Muscle of leg (tissue), 11 donors: ENCODE measurements around the gene RABL6. TPM values are rescaled to one million over a fixed set of nuclear protein-coding genes. Genes with fewer than 3 reads are reported as not detected.
"Not testable (repeated sequence)": the region's sequence is repeated elsewhere in the genome, so short reads cannot be mapped to it uniquely, and the experiment has no call there.

Experiments
- DNase-seq: peaks from one replicate; pipeline ENCODE4 v3.0.0; 2013
- H3K27ac ChIP-seq: one replicate; pipeline ENCODE4 v1.5.1; 2013; ENCODE audit warnings: mild to moderate bottlenecking, low read length, control low read depth
- H3K27me3 ChIP-seq: one replicate; pipeline ENCODE4 v1.6.1; 2013; ENCODE audit warnings: low read length; ENCODE audit not compliant: control insufficient read depth, insufficient read depth
- H3K36me3 ChIP-seq: one replicate; pipeline ENCODE4 v1.6.1; 2013; ENCODE audit warnings: low read length; ENCODE audit not compliant: control insufficient read depth, insufficient read depth
- H3K4me1 ChIP-seq: one replicate; pipeline ENCODE4 v1.6.1; 2013; ENCODE audit warnings: low read length; ENCODE audit not compliant: control insufficient read depth, insufficient read depth
- H3K4me3 ChIP-seq: one replicate; pipeline ENCODE4 v1.5.1; 2013; ENCODE audit warnings: low read length, control low read depth
- H3K9me3 ChIP-seq: replicated peaks from 2 replicates; pipeline ENCODE4 v1.6.1; 2013; ENCODE audit warnings: low read depth, low read length; ENCODE audit not compliant: control insufficient read depth
- WGBS: methylation state at CpG from one replicate; pipeline ENCODE4 v1.1.5; 2013; ENCODE audit warnings: missing lambda C conversion rate; ENCODE audit not compliant: insufficient coverage; 5-methylcytosine and 5-hydroxymethylcytosine counted together
- polyA plus RNA-seq, 8 donors: library from polyadenylated mRNA; unstranded; fragments of 120-200 nt; gene quantifications; one replicate each; pipeline versions ENCODE4 v1.2.1 to v1.2.3, GENCODE V29; 2013; ENCODE audit warnings: inconsistent platforms in 1 of 8, low replicate concordance in 1 of 8; ENCODE audit not compliant: insufficient read length in 8 of 8, insufficient read depth in 1 of 8
- total RNA-seq: library from RNA; stranded (reverse); fragments of 120-200 nt; gene quantifications from one replicate; pipeline ENCODE4 v1.2.4, GENCODE V29; 2013

Gene RABL6
- total and polyA plus RNA-seq, 9 donors = 37.6 to 66.0 (median 60.8) TPM

DNA sequence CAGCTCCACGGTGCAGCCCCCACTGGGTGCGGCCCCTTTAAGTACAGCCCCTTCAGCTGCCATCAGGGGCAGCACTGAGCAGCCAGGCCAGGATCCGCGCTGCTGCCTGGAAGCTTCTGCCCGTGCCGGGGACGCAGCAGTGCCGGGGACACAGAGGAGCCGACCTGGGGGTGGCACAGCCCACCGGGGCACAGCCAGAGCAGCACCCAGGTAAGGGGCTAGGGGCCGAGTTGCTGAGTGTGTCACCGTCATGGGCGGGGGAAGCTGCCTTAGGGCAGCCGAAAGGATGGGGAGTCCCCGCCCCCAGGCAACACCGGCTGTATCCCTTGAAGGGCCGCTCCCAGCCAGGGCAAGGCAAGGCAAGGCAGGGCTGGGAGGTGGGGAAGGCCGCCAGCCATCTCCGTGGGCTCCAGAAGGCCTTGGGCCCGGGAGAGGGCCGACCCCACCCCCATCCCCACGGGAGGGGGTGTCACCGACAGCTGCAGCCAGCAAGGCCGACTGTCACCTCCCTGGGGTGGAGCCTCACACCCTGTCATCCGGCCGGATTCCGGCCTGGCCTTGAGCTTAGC, 34.7 kb downstream of the RABL6 start, which contains the start of gene AJM1:
AJM1 (plus strand) TSS at position 99 of the 569 bp plus-strand sequence. CDS start 1,937 bp downstream, outside the sequence.
- H3K27ac ChIP-seq = peak within 1 kb of the TSS; percentile 62
- H3K4me3 ChIP-seq = peak within 1 kb of the TSS; percentile 50
- WGBS = 2% methylated on average over 16 of the region's 27 CpGs
- H3K27me3 ChIP-seq = peaks cover 41% of the 10 kb centered on the region
- DNase-seq = peak; percentile 85
- H3K4me1 ChIP-seq = peaks cover 67% of the 10 kb centered on the region
- peaks cover 21% of the 10 kb centered on the region for H3K36me3 ChIP-seq
- not testable (repeated sequence) for H3K9me3 ChIP-seq

DNA sequence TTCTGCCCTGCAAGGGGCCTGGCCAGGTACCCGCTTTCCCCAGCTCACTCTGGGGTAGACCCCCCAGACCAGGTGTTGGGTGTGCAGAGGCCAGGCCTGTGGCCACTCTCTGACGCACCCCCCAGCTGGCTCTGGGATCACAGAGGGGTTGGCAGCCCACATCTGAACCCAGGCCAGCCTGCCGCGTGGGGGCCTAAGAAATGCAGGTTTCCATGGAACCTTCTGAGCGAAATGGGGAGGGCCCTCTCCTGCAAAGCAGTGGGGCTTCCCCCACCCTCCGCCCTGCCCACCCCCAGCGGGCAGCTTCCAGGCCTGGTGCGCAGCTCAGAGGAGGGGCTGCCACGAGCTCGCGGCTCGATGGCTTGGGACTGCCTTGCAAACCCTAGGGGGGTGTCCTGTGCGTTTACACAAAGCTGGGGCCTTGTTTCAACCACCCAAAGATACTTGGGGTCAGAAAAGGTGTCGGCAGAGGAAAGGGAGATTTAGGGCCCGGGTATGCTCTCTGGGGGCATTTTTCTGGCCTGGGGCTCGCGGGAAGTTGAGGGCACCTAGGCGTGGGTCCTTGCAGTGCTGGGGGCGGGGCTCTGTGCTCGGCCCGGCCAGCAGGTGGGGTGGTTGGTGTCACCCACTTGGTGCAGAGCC, 35.5 kb downstream of the RABL6 start:
- peaks cover 15% of the 10 kb centered on the region for H3K36me3 ChIP-seq
- not testable (repeated sequence) for H3K4me3 ChIP-seq, DNase-seq, H3K27ac ChIP-seq, H3K9me3 ChIP-seq
- H3K27me3 ChIP-seq = peaks cover 44% of the 10 kb centered on the region
- WGBS = 14% methylated on average over 15 of the region's 21 CpGs
- H3K4me1 ChIP-seq = peaks cover 72% of the 10 kb centered on the region

DNA sequence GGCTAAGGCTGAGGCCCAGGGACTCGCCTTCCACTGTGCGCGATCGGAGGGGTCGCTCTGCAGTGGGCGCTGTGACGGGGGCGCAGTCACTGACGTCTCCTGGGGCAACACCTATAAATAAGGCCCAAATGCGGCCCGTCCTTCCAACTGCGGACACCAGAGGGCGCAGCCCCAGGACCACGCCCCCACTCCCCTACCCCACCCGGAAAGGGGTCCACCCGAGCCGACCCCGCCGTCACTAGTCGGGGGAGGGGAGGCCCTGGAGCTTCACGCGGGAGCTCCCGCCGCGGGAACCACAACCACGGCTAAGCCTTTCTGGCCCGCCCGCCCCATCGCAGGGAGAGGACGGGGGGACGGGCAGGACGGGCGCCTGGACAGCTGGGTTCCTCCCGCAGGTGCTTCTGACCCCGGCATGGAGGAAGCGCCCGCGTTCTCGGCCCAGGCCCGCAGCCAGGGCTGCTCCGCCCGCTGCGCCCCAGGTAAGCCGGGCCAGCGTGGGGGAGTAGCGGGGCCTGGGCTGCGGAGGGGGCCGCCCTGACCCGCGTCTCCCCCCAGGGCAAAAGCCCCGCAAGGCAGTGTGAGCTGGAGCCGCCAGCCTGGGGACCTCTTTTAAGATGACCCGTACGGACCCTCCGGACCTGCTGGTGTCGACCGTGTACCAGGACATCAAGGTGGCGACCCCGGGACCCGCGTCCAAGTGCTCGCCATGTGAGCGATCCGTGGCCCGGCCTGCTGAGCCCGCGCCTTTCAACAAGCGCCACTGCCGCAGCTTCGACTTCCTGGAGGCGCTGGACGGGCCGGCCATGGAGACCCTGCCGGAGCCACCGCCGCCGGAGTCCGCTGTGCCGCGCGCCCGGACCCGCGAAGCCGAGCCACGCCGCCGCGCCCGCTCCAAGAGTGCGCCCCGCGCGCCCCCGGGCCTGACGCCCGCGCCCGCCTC, 36.3 kb downstream of the RABL6 start:
- DNase-seq, H3K4me3 ChIP-seq: not testable (repeated sequence)
- H3K4me1 ChIP-seq = peaks cover 73% of the 10 kb centered on the region

DNA sequence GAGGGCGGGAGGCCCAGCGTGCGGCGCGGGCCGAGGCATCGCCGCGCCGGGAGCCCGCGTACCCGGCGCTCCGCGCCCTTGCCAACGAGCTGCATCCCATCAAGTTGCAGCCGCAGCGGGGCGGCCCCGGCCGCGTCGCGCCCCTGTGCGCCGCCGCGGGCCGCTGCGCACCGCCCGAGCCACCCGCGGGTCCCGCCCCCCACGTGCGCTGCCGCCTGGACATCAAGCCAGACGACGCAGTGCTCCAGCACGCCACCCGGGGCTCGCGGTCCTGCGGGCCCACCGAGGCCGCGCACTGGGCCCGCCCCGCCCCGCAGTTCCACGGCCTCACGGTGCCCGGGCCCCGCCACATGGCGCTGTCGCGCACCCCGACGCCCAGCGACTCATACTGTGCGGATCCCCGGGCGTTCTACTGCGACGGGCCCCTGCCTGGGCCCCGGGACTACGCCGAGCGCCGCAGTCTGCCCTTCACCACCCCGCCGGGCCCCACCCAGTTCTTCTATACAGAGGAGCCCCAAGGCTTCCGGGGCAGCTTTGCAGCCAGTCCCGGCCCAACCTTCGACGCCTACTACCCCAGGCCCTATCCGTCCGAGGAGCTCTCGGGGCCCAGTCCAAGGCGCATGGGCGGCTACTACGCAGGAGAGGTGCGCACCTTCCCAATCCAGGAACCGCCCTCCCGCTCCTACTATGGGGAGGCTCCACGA, 37.2 kb downstream of the RABL6 start:
- DNase-seq = no peak
- Histone ChIP-seq H3K27me3 (peaks cover 44% of the 10 kb centered on the region), H3K4me3 (no peak overlapping the region), H3K36me3 (no peaks in the 10 kb centered on the region), H3K27ac (no peak overlapping the region), H3K4me1 (peaks cover 70% of the 10 kb centered on the region), H3K9me3 (no peaks in the 10 kb centered on the region)
- 5% methylated on average over 88 of the region's 88 CpGs for WGBS

More for the DNA sequence above, 36.3 kb downstream of the RABL6 start:
- WGBS = 3% methylated on average over 96 of the region's 99 CpGs
- H3K27me3 ChIP-seq = peaks cover 44% of the 10 kb centered on the region
- H3K9me3 ChIP-seq, H3K27ac ChIP-seq, H3K36me3 ChIP-seq: not testable (repeated sequence)

DNA sequence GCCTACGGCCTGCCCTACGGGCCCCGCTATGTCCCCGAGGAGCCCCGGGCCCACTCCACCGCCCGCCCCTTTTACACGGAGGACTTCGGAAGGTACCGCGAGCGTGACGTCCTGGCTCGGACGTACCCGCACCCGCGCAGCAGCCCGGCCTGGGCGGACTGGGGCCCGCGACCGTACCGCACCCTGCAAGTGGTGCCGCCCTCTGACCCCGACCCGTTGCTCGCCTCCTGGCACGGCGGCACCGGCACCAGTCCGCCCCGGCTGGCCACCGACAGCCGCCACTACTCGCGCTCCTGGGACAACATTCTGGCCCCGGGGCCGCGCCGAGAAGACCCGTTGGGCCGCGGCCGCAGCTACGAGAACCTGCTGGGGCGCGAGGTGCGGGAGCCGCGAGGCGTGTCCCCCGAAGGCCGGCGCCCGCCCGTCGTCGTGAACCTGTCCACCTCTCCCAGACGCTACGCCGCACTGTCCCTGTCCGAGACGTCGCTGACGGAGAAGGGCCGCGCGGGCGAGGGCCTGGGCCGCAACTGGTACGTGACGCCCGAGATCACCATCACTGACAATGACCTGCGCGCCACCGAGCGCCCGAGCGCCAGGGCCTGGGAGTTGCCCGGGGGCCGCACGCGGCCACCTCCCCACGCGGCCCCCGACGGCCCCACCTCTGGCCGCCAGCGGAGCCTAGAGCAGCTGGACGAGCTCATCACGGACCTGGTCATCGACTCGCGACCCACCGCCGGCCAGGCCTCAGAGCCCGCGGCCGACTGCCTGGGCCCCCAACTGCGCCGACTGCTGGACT, 37.9 kb downstream of the RABL6 start:
- DNase-seq = no peak
- H3K4me1 ChIP-seq = peaks cover 69% of the 10 kb centered on the region
- H3K27me3 ChIP-seq = peaks cover 44% of the 10 kb centered on the region
- H3K9me3 ChIP-seq = no peaks in the 10 kb centered on the region
- H3K36me3 ChIP-seq = peaks cover 6% of the 10 kb centered on the region
- H3K27ac ChIP-seq = no peak overlapping the region
- H3K4me3 ChIP-seq = no peak overlapping the region
- WGBS = 13% methylated on average over 101 of the region's 102 CpGs

DNA sequence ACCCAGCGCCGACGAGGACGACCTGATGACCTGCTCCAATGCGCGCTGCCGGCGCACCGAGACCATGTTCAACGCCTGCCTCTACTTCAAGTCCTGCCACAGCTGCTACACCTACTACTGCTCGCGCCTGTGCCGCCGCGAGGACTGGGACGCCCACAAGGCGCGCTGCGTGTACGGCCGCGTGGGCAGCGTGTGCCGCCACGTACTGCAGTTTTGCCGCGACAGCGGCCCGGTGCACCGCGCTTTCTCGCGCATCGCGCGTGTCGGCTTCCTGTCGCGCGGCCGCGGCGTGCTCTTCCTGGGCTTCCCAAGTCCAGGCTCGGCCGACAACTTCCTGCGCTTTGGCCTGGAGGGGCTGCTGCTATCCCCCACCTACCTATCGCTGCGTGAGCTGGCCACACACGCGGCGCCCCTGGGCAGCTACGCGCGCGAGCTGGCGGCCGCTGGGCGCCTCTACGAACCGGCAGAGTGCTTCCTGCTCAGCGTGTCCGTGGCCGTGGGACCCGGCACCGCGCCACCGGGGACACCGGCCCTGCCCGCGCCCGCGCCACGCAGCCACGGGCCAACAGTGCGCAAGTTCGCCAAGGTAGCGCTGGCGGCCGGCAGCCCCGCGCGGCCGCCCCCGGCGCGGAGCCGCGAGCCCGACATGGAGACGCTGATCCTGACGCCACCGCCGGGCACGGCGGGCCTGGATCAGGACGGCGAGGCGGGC, 38.8 kb downstream of the RABL6 start:
- no peak for DNase-seq
- Histone ChIP-seq H3K4me1 (peaks cover 69% of the 10 kb centered on the region), H3K4me3 (no peak overlapping the region), H3K27me3 (peaks cover 44% of the 10 kb centered on the region), H3K36me3 (peaks cover 14% of the 10 kb centered on the region), H3K9me3 (no peaks in the 10 kb centered on the region), H3K27ac (no peak overlapping the region)
- WGBS = 3% methylated on average over 98 of the region's 98 CpGs

DNA sequence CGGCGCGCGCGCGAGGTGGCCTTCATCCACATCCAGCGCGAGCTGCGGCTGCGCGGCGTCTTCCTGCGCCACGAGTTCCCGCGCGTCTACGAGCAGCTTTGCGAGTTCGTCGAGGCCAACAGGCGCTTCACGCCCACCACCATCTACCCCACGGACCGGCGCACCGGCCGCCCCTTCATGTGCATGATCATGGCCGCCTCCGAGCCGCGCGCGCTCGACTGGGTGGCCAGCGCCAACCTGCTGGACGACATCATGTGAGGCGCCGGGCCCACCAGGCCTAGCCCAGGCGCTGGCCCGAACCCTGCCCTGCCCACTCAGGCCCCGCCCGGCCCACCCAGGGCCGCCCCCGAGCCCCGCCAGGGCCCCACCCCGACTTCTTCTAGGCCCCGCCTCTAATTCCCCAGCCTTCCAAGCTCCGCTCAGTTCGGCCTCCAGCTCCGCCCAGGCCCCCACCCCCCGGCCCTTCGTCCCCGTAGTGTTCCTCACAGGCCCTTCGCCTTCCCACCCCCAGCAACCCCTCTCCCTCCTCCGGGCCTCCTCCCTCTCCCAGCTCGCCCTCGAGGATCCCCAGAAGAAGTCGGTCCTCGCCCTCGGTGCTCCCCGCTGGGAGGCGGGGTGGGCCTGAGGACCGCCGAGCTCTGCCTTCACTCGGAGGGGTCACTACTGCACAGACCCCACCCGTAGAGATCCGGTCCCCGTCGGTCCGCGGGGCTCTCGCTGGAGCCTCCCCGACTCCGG, 39.5 kb downstream of the RABL6 start:
- Histone ChIP-seq H3K27ac (peak overlapping the region; percentile 98), H3K36me3 (peaks cover 20% of the 10 kb centered on the region), H3K4me1 (peaks cover 69% of the 10 kb centered on the region), H3K9me3 (no peaks in the 10 kb centered on the region), H3K27me3 (peaks cover 44% of the 10 kb centered on the region), H3K4me3 (peak overlapping the region; percentile 74)
- WGBS = under 1% methylated on average over 63 of the region's 75 CpGs
- peak; percentile 93 for DNase-seq

DNA sequence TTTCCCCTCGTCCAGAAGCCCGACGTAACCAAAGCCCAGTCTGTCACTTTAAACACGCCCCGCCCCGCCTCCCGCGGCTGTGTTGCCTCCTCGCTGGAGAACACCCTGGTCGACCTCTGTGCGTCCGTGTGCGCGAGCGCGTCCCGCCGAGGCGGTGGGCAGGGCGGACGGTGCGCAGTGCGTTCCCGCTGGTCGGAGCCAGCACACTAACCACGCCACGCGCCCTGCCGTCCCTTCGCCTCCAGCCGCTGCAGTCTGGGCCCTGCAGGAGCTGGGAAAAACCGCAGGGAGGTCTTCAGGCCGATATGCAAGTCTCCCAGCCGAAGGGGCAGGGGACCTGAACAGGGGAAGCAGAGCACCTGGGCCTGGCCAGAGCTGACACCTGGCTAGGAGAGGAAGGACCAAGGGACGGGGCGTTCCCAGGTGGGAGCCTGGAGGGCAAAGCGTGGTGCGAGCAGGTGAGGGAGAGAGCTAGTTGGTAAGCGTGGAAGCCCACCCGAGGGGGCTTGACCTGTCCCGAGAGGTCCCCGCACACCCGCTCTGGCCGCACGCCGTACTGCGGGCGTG, 40.2 kb downstream of the RABL6 start:
- DNase-seq = peak; percentile 94
- peaks cover 67% of the 10 kb centered on the region for H3K4me1 ChIP-seq

More for the DNA sequence above, 40.2 kb downstream of the RABL6 start:
- under 1% methylated on average over 46 of the region's 48 CpGs for WGBS
- H3K9me3 ChIP-seq = no peaks in the 10 kb centered on the region
- peak overlapping the region; percentile 74 for H3K4me3 ChIP-seq
- H3K27ac ChIP-seq = peak overlapping the region; percentile 98
- peaks cover 20% of the 10 kb centered on the region for H3K36me3 ChIP-seq
- peaks cover 41% of the 10 kb centered on the region for H3K27me3 ChIP-seq
